Fibroblast of lung (primary cell): ENCODE results near the gene RAVER2. TPM values are rescaled to one million over a fixed set of nuclear protein-coding genes. Genes with fewer than 3 reads are reported as not detected.
A peak's percentile ranks its signal among the peaks of the same experiment; 100 is the strongest.

Experiments
- DNase-seq, 2 donors: peaks; one replicate each; pipeline versions ENCODE4 v3.0.0 to v3.0.0-alpha.2; 2010; ENCODE audit warnings: low read depth in 2 of 2
- H2AFZ ChIP-seq: 2 replicates; pipeline ENCODE4 v1.5.1; 2012; ENCODE audit warnings: low read length, control low read depth, inconsistent platforms
- H3K27ac ChIP-seq: 2 replicates; pipeline ENCODE4 v1.5.1; 2011; ENCODE audit warnings: low read length, control low read depth; ENCODE audit not compliant: insufficient read depth
- H3K27me3 ChIP-seq: 2 replicates; pipeline ENCODE4 v1.5.1; 2011; ENCODE audit warnings: mild to moderate bottlenecking, low read length; ENCODE audit not compliant: control insufficient read depth, insufficient read depth
- H3K36me3 ChIP-seq: 2 replicates; pipeline ENCODE4 v1.5.1; 2011; ENCODE audit warnings: low read length; ENCODE audit not compliant: control insufficient read depth, insufficient read depth
- H3K4me1 ChIP-seq: 2 replicates; pipeline ENCODE4 v1.5.1; 2011; ENCODE audit warnings: low read length; ENCODE audit not compliant: control insufficient read depth, insufficient read depth; ENCODE audit errors: extremely low read depth
- H3K4me2 ChIP-seq: 2 replicates; pipeline ENCODE4 v1.5.1; 2011; ENCODE audit warnings: low read length, control low read depth; ENCODE audit not compliant: insufficient read depth; ENCODE audit errors: extremely low read depth
- H3K4me3 ChIP-seq, 4 experiments: fragments of 200-600 bp in 1 of 4; sonication (generic) in 1 of 4; replicated peaks in 1 of 4; 2 replicates each; pipeline ENCODE4 v1.5.1; 2011 to 2016; ENCODE audit warnings: low read length in 4 of 4, low read depth in 3 of 4, mild to moderate bottlenecking in 3 of 4, control low read depth in 2 of 4, inconsistent platforms in 1 of 4, mixed read lengths in 1 of 4; ENCODE audit not compliant: insufficient read depth in 1 of 4; ENCODE audit errors: control extremely low read depth in 1 of 4
- H3K79me2 ChIP-seq: 2 replicates; pipeline ENCODE4 v1.5.1; 2012; ENCODE audit warnings: mild to moderate bottlenecking, low read length, inconsistent platforms; ENCODE audit not compliant: control insufficient read depth, insufficient read depth
- H3K9ac ChIP-seq: 2 replicates; pipeline ENCODE4 v1.5.1; 2011; ENCODE audit warnings: mild to moderate bottlenecking, low read length, control low read depth; ENCODE audit not compliant: insufficient read depth
- H3K9me3 ChIP-seq: 2 replicates; pipeline ENCODE4 v1.5.1; 2012; ENCODE audit warnings: low read depth, low read length; ENCODE audit not compliant: control insufficient read depth, insufficient read depth
- H4K20me1 ChIP-seq: 2 replicates; pipeline ENCODE4 v1.5.1; 2011; ENCODE audit warnings: low read length; ENCODE audit not compliant: control insufficient read depth, insufficient read depth; ENCODE audit errors: extremely low read depth
- EZH2 ChIP-seq: IDR thresholded peaks from 2 replicates; pipeline ENCODE4 v1.5.1; 2012; ENCODE audit warnings: low read length, control low read depth, mild to moderate bottlenecking; ENCODE audit errors: missing control alignments
- polyA plus RNA-seq, 2 donors: library from polyadenylated mRNA; depleted of rRNA in 1 of 2; stranded (reverse) in 1 of 2; unstranded in 1 of 2; fragments of >200 nt; gene quantifications; 2 replicates each; pipeline ENCODE4 v1.2.1, GENCODE V29; 2011 to 2012; ENCODE audit warnings: missing spikeins in 1 of 2
- total RNA-seq: library from RNA; depleted of rRNA; stranded (reverse); fragments of >200 nt; gene quantifications from 2 replicates; pipeline ENCODE4 v1.2.1, GENCODE V29; 2014
- TF ChIP-seq, protein P1 (sequence below), 2 donors: IDR thresholded peaks in 1 of 2; conservative IDR thresholded peaks in 1 of 2; 1 replicate in 1 of 2; 2 replicates in 1 of 2; pipeline ENCODE4 v1.5.1; 2011 to 2012; ENCODE audit warnings: low read length in 2 of 2, control low read depth in 1 of 2, inconsistent platforms in 1 of 2, low read depth in 1 of 2, mild to moderate bottlenecking in 1 of 2

RAVER2 gene
- total and polyA plus RNA-seq, 2 donors (not counting 1 experiment from before 2014, with no cell fraction given) = 4.3 to 5.6 TPM

DNA sequence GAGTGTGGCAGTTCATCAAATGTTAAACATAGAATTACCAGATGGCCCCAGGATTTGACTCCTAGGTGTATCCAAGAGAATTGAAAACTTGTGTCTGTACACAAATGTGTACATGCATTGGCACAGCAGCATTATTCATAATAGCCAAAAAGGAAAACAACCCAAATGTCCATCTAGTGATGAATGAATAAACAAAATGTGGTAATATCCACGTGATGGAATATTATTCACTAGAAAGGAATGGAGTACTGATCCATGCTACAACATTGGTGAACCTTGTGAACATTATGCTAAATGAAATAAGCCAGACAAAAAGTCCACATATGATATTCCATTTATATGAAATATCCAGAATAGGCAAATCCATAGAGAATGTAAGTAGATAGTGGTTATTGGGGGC lies 77.7 kb downstream of the RAVER2 start:
- Histone ChIP-seq H2AFZ (no peak overlapping the region), H3K4me2 (no peak overlapping the region), H3K79me2 (no peaks in the 10 kb centered on the region), H4K20me1 (no peaks in the 10 kb centered on the region), H3K36me3 (no peaks in the 10 kb centered on the region), H3K9ac (no peak overlapping the region), H3K9me3 (no peaks in the 10 kb centered on the region), H3K4me1 (peaks cover 2% of the 10 kb centered on the region), H3K4me3 (no peak overlapping the region), H3K27ac (no peak overlapping the region), H3K27me3 (no peaks in the 10 kb centered on the region)
- TF ChIP-seq, protein P1, sequence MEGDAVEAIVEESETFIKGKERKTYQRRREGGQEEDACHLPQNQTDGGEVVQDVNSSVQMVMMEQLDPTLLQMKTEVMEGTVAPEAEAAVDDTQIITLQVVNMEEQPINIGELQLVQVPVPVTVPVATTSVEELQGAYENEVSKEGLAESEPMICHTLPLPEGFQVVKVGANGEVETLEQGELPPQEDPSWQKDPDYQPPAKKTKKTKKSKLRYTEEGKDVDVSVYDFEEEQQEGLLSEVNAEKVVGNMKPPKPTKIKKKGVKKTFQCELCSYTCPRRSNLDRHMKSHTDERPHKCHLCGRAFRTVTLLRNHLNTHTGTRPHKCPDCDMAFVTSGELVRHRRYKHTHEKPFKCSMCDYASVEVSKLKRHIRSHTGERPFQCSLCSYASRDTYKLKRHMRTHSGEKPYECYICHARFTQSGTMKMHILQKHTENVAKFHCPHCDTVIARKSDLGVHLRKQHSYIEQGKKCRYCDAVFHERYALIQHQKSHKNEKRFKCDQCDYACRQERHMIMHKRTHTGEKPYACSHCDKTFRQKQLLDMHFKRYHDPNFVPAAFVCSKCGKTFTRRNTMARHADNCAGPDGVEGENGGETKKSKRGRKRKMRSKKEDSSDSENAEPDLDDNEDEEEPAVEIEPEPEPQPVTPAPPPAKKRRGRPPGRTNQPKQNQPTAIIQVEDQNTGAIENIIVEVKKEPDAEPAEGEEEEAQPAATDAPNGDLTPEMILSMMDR (conservative IDR thresholded peaks at IDR 0.05 in 1 of 2, IDR thresholded peaks at IDR 0.05 in 1 of 2; ENCODE audit: low read depth in 1 of 2, low read length in 2 of 2) = no peak
- no peak for TF ChIP-seq EZH2
- DNase-seq = peak; percentile 24 to 48

DNA sequence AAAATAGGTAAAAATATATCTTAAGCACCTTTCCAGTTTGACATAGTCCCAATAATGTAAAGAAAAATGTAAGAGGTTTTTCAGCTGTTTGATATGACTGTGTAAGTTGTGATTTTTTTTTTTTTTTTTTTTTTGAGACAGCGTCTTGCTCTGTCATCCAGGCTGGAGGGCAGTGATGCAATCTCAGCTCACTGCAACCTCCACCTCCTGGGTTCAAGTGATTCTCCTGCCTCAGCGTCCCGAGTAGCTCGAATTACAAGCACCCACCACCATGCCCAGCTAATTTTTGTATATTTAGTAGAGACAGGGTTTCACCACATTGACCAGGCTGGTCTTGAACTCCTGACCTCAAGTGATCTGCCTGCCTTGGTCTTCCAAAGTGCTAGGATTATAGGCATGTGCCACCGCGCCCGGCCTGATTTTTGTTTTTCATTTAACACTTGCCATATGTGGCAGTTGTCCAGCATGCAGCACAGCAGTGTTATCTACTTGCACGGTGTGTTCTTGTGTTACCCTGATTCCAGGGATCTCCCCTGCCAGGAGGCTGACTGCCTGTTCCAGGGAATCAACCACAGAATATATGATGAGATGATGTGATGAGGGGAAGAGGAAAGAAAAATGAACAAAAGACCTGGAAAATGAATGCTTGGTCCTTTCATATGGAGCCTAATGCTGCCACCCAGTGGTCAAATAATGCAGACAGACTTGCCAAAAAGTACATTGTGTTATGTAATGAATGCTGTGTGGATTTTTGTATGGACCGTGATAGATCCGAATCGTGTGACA lies 79.0 kb downstream of the RAVER2 start:
- no peak overlapping the region for H2AFZ ChIP-seq
- no peak overlapping the region for H3K9ac ChIP-seq
- H3K27me3 ChIP-seq = no peaks in the 10 kb centered on the region
- H3K4me2 ChIP-seq = peak overlapping the region; percentile 58
- peak; percentile 69 to 88 for DNase-seq
- peaks cover 2% of the 10 kb centered on the region for H3K4me1 ChIP-seq
- no peak overlapping the region for H3K27ac ChIP-seq
- H3K36me3 ChIP-seq = no peaks in the 10 kb centered on the region
- H4K20me1 ChIP-seq = no peaks in the 10 kb centered on the region
- H3K9me3 ChIP-seq = no peaks in the 10 kb centered on the region
- no peaks in the 10 kb centered on the region for H3K79me2 ChIP-seq
- no peak overlapping the region for H3K4me3 ChIP-seq
- no peak for TF ChIP-seq EZH2
- TF ChIP-seq, protein P1 (conservative IDR thresholded peaks at IDR 0.05 in 1 of 2, IDR thresholded peaks at IDR 0.05 in 1 of 2; ENCODE audit: low read depth in 1 of 2, low read length in 2 of 2) = peak; percentile 75 to 77

DNA sequence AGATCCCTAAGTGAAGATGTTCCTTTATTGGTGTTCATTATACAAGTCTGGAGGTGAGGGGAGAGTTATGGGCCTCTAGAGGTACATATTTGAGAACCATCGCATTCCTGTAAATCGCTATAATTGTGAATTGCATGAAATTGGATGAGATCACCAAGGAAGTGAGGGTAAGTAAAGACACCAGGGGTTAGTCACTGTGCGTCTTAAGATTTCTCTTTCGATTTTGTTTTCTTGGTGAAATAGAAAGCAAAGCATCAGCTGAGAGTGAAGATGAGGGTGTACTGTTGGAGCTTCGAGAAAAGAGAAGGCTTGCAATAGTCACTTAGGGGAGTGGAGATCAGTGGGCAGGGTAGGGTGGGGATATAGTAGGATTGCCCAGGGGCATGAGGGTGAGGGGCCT lies 82.1 kb downstream of the RAVER2 start:
- H3K79me2 ChIP-seq = no peaks in the 10 kb centered on the region
- peaks cover 2% of the 10 kb centered on the region for H3K4me1 ChIP-seq
- no peaks in the 10 kb centered on the region for H3K36me3 ChIP-seq
- no peaks in the 10 kb centered on the region for H3K9me3 ChIP-seq
- TF ChIP-seq EZH2 = no peak
- TF ChIP-seq, protein P1 (conservative IDR thresholded peaks at IDR 0.05 in 1 of 2, IDR thresholded peaks at IDR 0.05 in 1 of 2; ENCODE audit: low read depth in 1 of 2, low read length in 2 of 2) = no peak
- H4K20me1 ChIP-seq = no peaks in the 10 kb centered on the region
- H3K27me3 ChIP-seq = no peaks in the 10 kb centered on the region
- peak in 1 of 2 donors; percentile 7 for DNase-seq
- no peak overlapping the region for H2AFZ ChIP-seq
- no peak overlapping the region for H3K4me3 ChIP-seq
- no peak overlapping the region for H3K27ac ChIP-seq
- H3K4me2 ChIP-seq = no peak overlapping the region
- no peak overlapping the region for H3K9ac ChIP-seq
